Measurements from ENCODE around the gene TPX2.
"Not testable (repeated sequence)": the region's sequence is repeated elsewhere in the genome, so short reads cannot be mapped to it uniquely, and the experiment has no call there.

TPX2 gene

GRCh38 chr20:31747028-31747427, 7.9 kb downstream of the TPX2 start:
- not testable (repeated sequence) for H3K9me3 ChIP-seq (ENCODE audit: control insufficient read depth in 2 of 2, low read length in 2 of 2); H3K27ac ChIP-seq (ENCODE audit: low read depth in 2 of 2, low read length in 2 of 2); H3K9ac ChIP-seq (ENCODE audit: low read depth in 1 of 2, low read length in 2 of 2)

GRCh38 chr20:31747640-31748039, 8.6 kb downstream of the TPX2 start:
- H3K4me3 ChIP-seq (ENCODE audit: low read length in 2 of 2): no peak overlapping the region
- no peak overlapping the region for H3K9ac ChIP-seq (ENCODE audit: low read depth in 1 of 2, low read length in 2 of 2)
- H3K9me3 ChIP-seq (ENCODE audit: control insufficient read depth in 2 of 2, low read length in 2 of 2): no peaks in the 10 kb centered on the region
- no peak overlapping the region for H3K27ac ChIP-seq (ENCODE audit: low read depth in 2 of 2, low read length in 2 of 2)
- H3K36me3 ChIP-seq (ENCODE audit: control insufficient read depth in 2 of 2, insufficient read depth in 2 of 2, low read length in 2 of 2): no peaks in the 10 kb centered on the region
- no peaks in the 10 kb centered on the region for H3K4me1 ChIP-seq (ENCODE audit: control insufficient read depth in 2 of 2, insufficient read depth in 2 of 2, low read length in 2 of 2)
- H3K27me3 ChIP-seq (ENCODE audit: control insufficient read depth in 2 of 2, insufficient read depth in 2 of 2, low read length in 2 of 2): no peaks in the 10 kb centered on the region

More at GRCh38 chr20:31747028-31747427, 7.9 kb downstream of the TPX2 start:
- not testable (repeated sequence) for H3K36me3 ChIP-seq (ENCODE audit: control insufficient read depth in 2 of 2, insufficient read depth in 2 of 2, low read length in 2 of 2); H3K4me1 ChIP-seq (ENCODE audit: control insufficient read depth in 2 of 2, insufficient read depth in 2 of 2, low read length in 2 of 2); H3K4me3 ChIP-seq (ENCODE audit: low read length in 2 of 2); H3K27me3 ChIP-seq (ENCODE audit: control insufficient read depth in 2 of 2, insufficient read depth in 2 of 2, low read length in 2 of 2)

- no peak overlapping the region for H3K27ac ChIP-seq (ENCODE audit: low read depth in 2 of 2, low read length in 2 of 2)
- no peak overlapping the region for H3K9ac ChIP-seq (ENCODE audit: low read depth in 1 of 2, low read length in 2 of 2)
- H3K4me3 ChIP-seq (ENCODE audit: low read length in 2 of 2): no peak overlapping the region
- H3K36me3 ChIP-seq (ENCODE audit: control insufficient read depth in 2 of 2, insufficient read depth in 2 of 2, low read length in 2 of 2): no peaks in the 10 kb centered on the region
- no peaks in the 10 kb centered on the region for H3K27me3 ChIP-seq (ENCODE audit: control insufficient read depth in 2 of 2, insufficient read depth in 2 of 2, low read length in 2 of 2)
- H3K4me1 ChIP-seq (ENCODE audit: control insufficient read depth in 2 of 2, insufficient read depth in 2 of 2, low read length in 2 of 2): no peaks in the 10 kb centered on the region
- no peaks in the 10 kb centered on the region for H3K9me3 ChIP-seq (ENCODE audit: control insufficient read depth in 2 of 2, low read length in 2 of 2)
These were observed 10.1 kb downstream of the TPX2 start for GRCh38 chr20:31749223-31749622.

GRCh38 chr20:31751126-31751525, 12.0 kb downstream of the TPX2 start:
- H3K9me3 ChIP-seq (ENCODE audit: control insufficient read depth in 2 of 2, low read length in 2 of 2): no peaks in the 10 kb centered on the region
- H3K27ac ChIP-seq (ENCODE audit: low read depth in 2 of 2, low read length in 2 of 2): no peak overlapping the region
- H3K9ac ChIP-seq (ENCODE audit: low read depth in 1 of 2, low read length in 2 of 2): no peak overlapping the region
- no peaks in the 10 kb centered on the region for H3K36me3 ChIP-seq (ENCODE audit: control insufficient read depth in 2 of 2, insufficient read depth in 2 of 2, low read length in 2 of 2)
- H3K27me3 ChIP-seq (ENCODE audit: control insufficient read depth in 2 of 2, insufficient read depth in 2 of 2, low read length in 2 of 2): no peaks in the 10 kb centered on the region
- no peaks in the 10 kb centered on the region for H3K4me1 ChIP-seq (ENCODE audit: control insufficient read depth in 2 of 2, insufficient read depth in 2 of 2, low read length in 2 of 2)
- H3K4me3 ChIP-seq (ENCODE audit: low read length in 2 of 2): no peak overlapping the region

GRCh38 chr20:31757254-31757653, 18.2 kb downstream of the TPX2 start:
- no peaks in the 10 kb centered on the region for H3K9me3 ChIP-seq (ENCODE audit: control insufficient read depth in 2 of 2, low read length in 2 of 2)
- H3K4me1 ChIP-seq (ENCODE audit: control insufficient read depth in 2 of 2, insufficient read depth in 2 of 2, low read length in 2 of 2): no peaks in the 10 kb centered on the region
- H3K4me3 ChIP-seq (ENCODE audit: low read length in 2 of 2): no peak overlapping the region
- no peak overlapping the region for H3K9ac ChIP-seq (ENCODE audit: low read depth in 1 of 2, low read length in 2 of 2)
- no peaks in the 10 kb centered on the region for H3K27me3 ChIP-seq (ENCODE audit: control insufficient read depth in 2 of 2, insufficient read depth in 2 of 2, low read length in 2 of 2)
- peaks cover 0 to 2% of the 10 kb centered on the region in 2 donors for H3K36me3 ChIP-seq (ENCODE audit: control insufficient read depth in 2 of 2, insufficient read depth in 2 of 2, low read length in 2 of 2)
- no peak overlapping the region for H3K27ac ChIP-seq (ENCODE audit: low read depth in 2 of 2, low read length in 2 of 2)

- Histone ChIP-seq H3K9me3 (ENCODE audit: control insufficient read depth in 2 of 2, low read length in 2 of 2) (no peaks in the 10 kb centered on the region), H3K4me1 (ENCODE audit: control insufficient read depth in 2 of 2, insufficient read depth in 2 of 2, low read length in 2 of 2) (no peaks in the 10 kb centered on the region), H3K9ac (ENCODE audit: low read depth in 1 of 2, low read length in 2 of 2) (no peak overlapping the region), H3K27me3 (ENCODE audit: control insufficient read depth in 2 of 2, insufficient read depth in 2 of 2, low read length in 2 of 2) (no peaks in the 10 kb centered on the region), H3K36me3 (ENCODE audit: control insufficient read depth in 2 of 2, insufficient read depth in 2 of 2, low read length in 2 of 2) (peaks cover 0 to 2% of the 10 kb centered on the region in 2 donors), H3K4me3 (ENCODE audit: low read length in 2 of 2) (no peak overlapping the region), H3K27ac (ENCODE audit: low read depth in 2 of 2, low read length in 2 of 2) (no peak overlapping the region)
These were observed 19.4 kb downstream of the TPX2 start for GRCh38 chr20:31758521-31758920.

- Histone ChIP-seq H3K9me3 (ENCODE audit: control insufficient read depth in 2 of 2, low read length in 2 of 2) (no peaks in the 10 kb centered on the region), H3K27ac (ENCODE audit: low read depth in 2 of 2, low read length in 2 of 2) (no peak overlapping the region), H3K36me3 (ENCODE audit: control insufficient read depth in 2 of 2, insufficient read depth in 2 of 2, low read length in 2 of 2) (peaks cover 0 to 2% of the 10 kb centered on the region in 2 donors), H3K27me3 (ENCODE audit: control insufficient read depth in 2 of 2, insufficient read depth in 2 of 2, low read length in 2 of 2) (no peaks in the 10 kb centered on the region), H3K4me1 (ENCODE audit: control insufficient read depth in 2 of 2, insufficient read depth in 2 of 2, low read length in 2 of 2) (no peaks in the 10 kb centered on the region), H3K9ac (ENCODE audit: low read depth in 1 of 2, low read length in 2 of 2) (no peak overlapping the region), H3K4me3 (ENCODE audit: low read length in 2 of 2) (no peak overlapping the region)
These were observed 19.9 kb downstream of the TPX2 start for GRCh38 chr20:31758991-31759390.

GRCh38 chr20:31759836-31760518, 20.9 kb downstream of the TPX2 start:
- no peak overlapping the region for H3K4me3 ChIP-seq (ENCODE audit: low read length in 2 of 2)
- no peaks in the 10 kb centered on the region for H3K9me3 ChIP-seq (ENCODE audit: control insufficient read depth in 2 of 2, low read length in 2 of 2)
- no peak overlapping the region for H3K27ac ChIP-seq (ENCODE audit: low read depth in 2 of 2, low read length in 2 of 2)
- H3K4me1 ChIP-seq (ENCODE audit: control insufficient read depth in 2 of 2, insufficient read depth in 2 of 2, low read length in 2 of 2): no peaks in the 10 kb centered on the region
- peaks cover 0 to 2% of the 10 kb centered on the region in 2 donors for H3K36me3 ChIP-seq (ENCODE audit: control insufficient read depth in 2 of 2, insufficient read depth in 2 of 2, low read length in 2 of 2)
- no peak overlapping the region for H3K9ac ChIP-seq (ENCODE audit: low read depth in 1 of 2, low read length in 2 of 2)
- H3K27me3 ChIP-seq (ENCODE audit: control insufficient read depth in 2 of 2, insufficient read depth in 2 of 2, low read length in 2 of 2): no peaks in the 10 kb centered on the region

GRCh38 chr20:31760519-31761240, 21.6 kb downstream of the TPX2 start:
- H3K9ac ChIP-seq (ENCODE audit: low read depth in 1 of 2, low read length in 2 of 2): no peak overlapping the region
- H3K9me3 ChIP-seq (ENCODE audit: control insufficient read depth in 2 of 2, low read length in 2 of 2): no peaks in the 10 kb centered on the region
- no peaks in the 10 kb centered on the region for H3K4me1 ChIP-seq (ENCODE audit: control insufficient read depth in 2 of 2, insufficient read depth in 2 of 2, low read length in 2 of 2)
- H3K27me3 ChIP-seq (ENCODE audit: control insufficient read depth in 2 of 2, insufficient read depth in 2 of 2, low read length in 2 of 2): no peaks in the 10 kb centered on the region
- no peak overlapping the region for H3K4me3 ChIP-seq (ENCODE audit: low read length in 2 of 2)
- peaks cover 0 to 2% of the 10 kb centered on the region in 2 donors for H3K36me3 ChIP-seq (ENCODE audit: control insufficient read depth in 2 of 2, insufficient read depth in 2 of 2, low read length in 2 of 2)
- no peak overlapping the region for H3K27ac ChIP-seq (ENCODE audit: low read depth in 2 of 2, low read length in 2 of 2)

GRCh38 chr20:31764641-31765305, 25.7 kb downstream of the TPX2 start:
- no peak overlapping the region for H3K9ac ChIP-seq (ENCODE audit: low read depth in 1 of 2, low read length in 2 of 2)
- H3K4me3 ChIP-seq (ENCODE audit: low read length in 2 of 2): no peak overlapping the region
- H3K4me1 ChIP-seq (ENCODE audit: control insufficient read depth in 2 of 2, insufficient read depth in 2 of 2, low read length in 2 of 2): no peaks in the 10 kb centered on the region
- no peaks in the 10 kb centered on the region for H3K27me3 ChIP-seq (ENCODE audit: control insufficient read depth in 2 of 2, insufficient read depth in 2 of 2, low read length in 2 of 2)
- H3K36me3 ChIP-seq (ENCODE audit: control insufficient read depth in 2 of 2, insufficient read depth in 2 of 2, low read length in 2 of 2): no peaks in the 10 kb centered on the region
- no peak overlapping the region for H3K27ac ChIP-seq (ENCODE audit: low read depth in 2 of 2, low read length in 2 of 2)
- H3K9me3 ChIP-seq (ENCODE audit: control insufficient read depth in 2 of 2, low read length in 2 of 2): no peaks in the 10 kb centered on the region
